Activated CD4-positive, alpha-beta T cell treated with anti-CD3 and anti-CD28 coated beads, Interleukin-2, amount 10 ng/mL, durations not matched to agents 24 days and 14 days (primary cell): Measurements from ENCODE around the gene COTL1. TPM values are rescaled to one million over a fixed set of nuclear protein-coding genes. Genes with fewer than 3 reads are reported as not detected.

Source experiments
- DNase-seq: peaks from one replicate; pipeline ENCODE4 v3.0.0; 2022
- H3K27ac Mint-ChIP-seq: one replicate; pipeline ENCODE4 v1.8.0; 2022; ENCODE audit warnings: mild to moderate bottlenecking, mixed read lengths
- H3K27me3 Mint-ChIP-seq: one replicate; pipeline ENCODE4 v1.8.0; 2022; ENCODE audit warnings: mixed read lengths
- H3K36me3 Mint-ChIP-seq: one replicate; pipeline ENCODE4 v1.8.0; 2022; ENCODE audit warnings: low read depth, mild to moderate bottlenecking, mixed read lengths
- H3K4me1 Mint-ChIP-seq: one replicate; pipeline ENCODE4 v1.8.0; 2021; ENCODE audit warnings: mixed read lengths
- H3K4me3 Mint-ChIP-seq: one replicate; pipeline ENCODE4 v1.8.0; 2022; ENCODE audit warnings: mild to moderate bottlenecking, moderate library complexity, mixed read lengths
- H3K9me3 Mint-ChIP-seq: one replicate; pipeline ENCODE4 v1.8.0; 2021; ENCODE audit warnings: mixed read lengths
- intact Hi-C: fragments of 100-400 bp; cut with micrococcal nuclease; formaldehyde crosslinking; loops from one replicate; pipeline ENCODE4 v1.15.1; 2023
- total RNA-seq: library from RNA; stranded (reverse); gene quantifications from 2 replicates; pipeline ENCODE4 v1.2.3, GENCODE V29; 2022

Gene COTL1
- total RNA-seq, 1 donor from 2014 or later, result 474 TPM

DNA sequence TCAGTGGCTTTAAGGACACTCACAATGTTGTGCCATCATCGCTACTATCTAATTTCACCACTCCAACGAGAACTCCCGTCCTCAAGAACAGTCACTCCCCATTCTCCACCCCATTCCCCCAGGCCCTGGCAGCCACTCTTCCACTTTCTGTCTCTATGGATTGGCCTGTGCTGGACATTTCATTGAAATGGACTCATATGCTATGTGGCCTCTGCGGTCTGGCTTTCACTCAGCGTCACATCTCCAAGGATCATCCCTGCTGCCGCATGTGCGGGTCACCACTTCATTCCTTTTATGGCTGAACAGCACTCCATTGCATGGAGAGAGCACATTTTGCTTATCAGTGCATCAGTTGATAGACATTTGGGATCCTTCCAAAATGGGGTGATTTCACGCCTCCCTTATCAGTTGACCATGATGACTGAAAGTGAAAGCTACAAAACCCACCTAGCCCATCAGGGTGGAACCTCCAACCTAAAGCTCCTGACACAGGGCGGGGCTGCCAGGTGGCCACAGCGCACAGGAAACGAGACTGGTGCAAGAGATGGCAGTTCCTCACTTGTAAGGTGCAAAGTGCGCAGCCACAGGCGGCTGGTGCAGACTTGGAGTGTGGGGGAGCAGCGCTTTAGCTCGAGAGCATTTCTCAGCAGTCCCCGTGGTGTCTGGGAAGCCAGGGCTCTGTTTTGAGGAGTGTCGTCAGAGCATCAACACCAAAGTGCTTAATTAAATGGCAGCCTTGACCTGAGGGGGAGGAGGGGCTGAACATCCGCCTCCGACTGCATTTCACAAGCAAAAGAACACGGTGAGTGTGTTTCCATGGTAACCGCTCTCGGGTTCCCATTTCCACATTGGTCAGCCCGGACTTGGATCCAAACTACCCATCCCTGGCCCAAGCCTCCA lies 23.8 kb downstream of the COTL1 start:
- intact Hi-C loops, result loop anchor here (1.0 to 10.0 kb wide), 2 partner anchors 24 to 961 kb away; partner anchors contain the start of gene COTL1
- Mint-ChIP-seq H3K27ac (peak overlapping the region; percentile 95), H3K4me3 (peak overlapping the region; percentile 84), H3K9me3 (peaks cover 3% of the 10 kb centered on the region), H3K36me3 (peaks cover 61% of the 10 kb centered on the region), H3K4me1 (peaks cover 62% of the 10 kb centered on the region), H3K27me3 (no peaks in the 10 kb centered on the region)
- DNase-seq, result peak; percentile 93

- Mint-ChIP-seq H3K36me3 (peaks cover 61% of the 10 kb centered on the region), H3K27ac (peak overlapping the region; percentile 83), H3K27me3 (no peaks in the 10 kb centered on the region), H3K4me3 (no peak overlapping the region), H3K9me3 (peaks cover 3% of the 10 kb centered on the region), H3K4me1 (peaks cover 57% of the 10 kb centered on the region)
- no peak for DNase-seq
- intact Hi-C loops, result loop anchor here (10.0 kb wide), 1 partner anchor 962 kb away; no protein-coding TSS in a partner anchor
Observed at GRCh38 chr16:84592718-84593117, 25.2 kb downstream of the COTL1 start.

- intact Hi-C loops, result loop anchor here (10.0 kb wide), 1 partner anchor 965 kb away; no protein-coding TSS in a partner anchor
Observed at GRCh38 chr16:84589975-84590719, 27.7 kb downstream of the COTL1 start.

DNA sequence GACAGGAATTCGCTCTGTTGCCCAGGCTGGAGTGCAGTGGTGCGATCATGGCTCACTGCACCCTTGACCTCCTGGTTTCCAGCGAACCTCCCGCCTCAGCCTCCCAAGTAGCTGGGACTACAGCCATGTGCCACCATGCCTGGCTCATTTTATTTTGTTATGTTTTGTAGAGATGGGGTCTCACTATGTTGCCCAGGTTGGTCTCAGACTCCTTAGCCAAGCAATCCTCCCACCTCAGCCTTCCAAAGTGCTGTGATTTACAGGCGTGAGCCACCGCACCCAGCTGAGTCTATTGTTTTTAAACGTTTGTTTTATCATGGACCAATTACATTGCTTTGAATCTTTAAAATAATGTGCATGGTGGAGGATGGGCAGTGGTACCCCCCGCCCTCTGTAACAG lies 28.9 kb downstream of the COTL1 start:
- intact Hi-C loops, result no loop called here
- no peak overlapping the region for H3K4me3 Mint-ChIP-seq
- peaks cover 59% of the 10 kb centered on the region for H3K36me3 Mint-ChIP-seq
- no peaks in the 10 kb centered on the region for H3K9me3 Mint-ChIP-seq
- no peaks in the 10 kb centered on the region for H3K27me3 Mint-ChIP-seq
- no peak overlapping the region for H3K27ac Mint-ChIP-seq
- DNase-seq, result no peak
- H3K4me1 Mint-ChIP-seq, result peaks cover 38% of the 10 kb centered on the region

More at GRCh38 chr16:84589975-84590719, 27.7 kb downstream of the COTL1 start:
- no peak overlapping the region for H3K27ac Mint-ChIP-seq
- H3K9me3 Mint-ChIP-seq, result no peaks in the 10 kb centered on the region
- DNase-seq, result no peak
- H3K4me3 Mint-ChIP-seq, result no peak overlapping the region
- H3K4me1 Mint-ChIP-seq, result peaks cover 47% of the 10 kb centered on the region
- peaks cover 63% of the 10 kb centered on the region for H3K36me3 Mint-ChIP-seq
- H3K27me3 Mint-ChIP-seq, result no peaks in the 10 kb centered on the region

- Mint-ChIP-seq H3K4me1 (peaks cover 30% of the 10 kb centered on the region), H3K27ac (peak overlapping the region; percentile 70), H3K27me3 (no peaks in the 10 kb centered on the region), H3K36me3 (peaks cover 56% of the 10 kb centered on the region), H3K4me3 (no peak overlapping the region), H3K9me3 (no peaks in the 10 kb centered on the region)
- intact Hi-C loops, result no loop called here
- no peak for DNase-seq
Observed at GRCh38 chr16:84585886-84586285, 32.0 kb downstream of the COTL1 start.

DNA sequence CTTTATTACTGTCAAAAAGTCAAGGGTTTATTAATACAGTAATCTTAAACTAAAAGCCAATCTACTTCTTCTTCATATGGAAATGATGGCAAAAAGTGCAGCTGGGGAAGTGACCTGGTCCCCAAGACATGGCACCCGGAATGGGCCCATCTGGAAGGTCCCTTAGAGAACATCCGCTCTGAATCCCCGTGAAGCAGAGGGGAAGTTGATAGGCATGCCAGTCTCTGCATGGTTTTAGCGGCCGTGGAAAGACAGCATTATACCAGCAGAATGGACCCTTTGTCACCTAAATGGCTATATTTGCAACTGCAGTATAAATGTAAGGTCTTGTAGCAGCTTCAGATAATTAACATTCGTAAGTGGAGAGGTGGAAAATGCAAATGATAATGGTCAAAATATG lies 32.4 kb downstream of the COTL1 start:
- Mint-ChIP-seq H3K4me1 (peaks cover 28% of the 10 kb centered on the region), H3K4me3 (no peak overlapping the region), H3K36me3 (peaks cover 55% of the 10 kb centered on the region)

DNA sequence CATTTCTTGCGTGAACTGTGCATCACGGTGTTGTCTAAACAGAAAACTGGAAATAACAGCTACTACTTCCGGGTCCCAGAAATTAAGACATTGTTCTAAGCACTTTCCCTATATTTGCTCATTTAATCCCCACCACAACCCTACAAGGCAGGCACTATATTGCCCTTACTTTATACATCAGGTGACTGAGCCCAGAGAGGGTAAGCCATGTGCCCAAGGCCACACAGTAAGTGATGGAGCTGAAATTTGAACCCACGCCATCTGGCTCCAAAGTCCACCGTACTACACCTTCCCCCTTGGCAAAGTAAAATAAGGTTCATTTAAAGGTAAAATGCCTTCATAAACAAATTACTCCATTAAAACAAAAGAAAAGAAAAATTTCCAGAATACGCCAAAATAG lies 33.2 kb downstream of the COTL1 start:
- H3K27me3 Mint-ChIP-seq, result no peaks in the 10 kb centered on the region
- no peaks in the 10 kb centered on the region for H3K9me3 Mint-ChIP-seq
- H3K36me3 Mint-ChIP-seq, result peaks cover 56% of the 10 kb centered on the region
- peak overlapping the region; percentile 16 for H3K27ac Mint-ChIP-seq
- intact Hi-C loops, result no loop called here
- DNase-seq, result no peak
- H3K4me3 Mint-ChIP-seq, result no peak overlapping the region
- H3K4me1 Mint-ChIP-seq, result peaks cover 33% of the 10 kb centered on the region

More for the DNA sequence above, 32.4 kb downstream of the COTL1 start:
- Mint-ChIP-seq H3K27ac (peak overlapping the region; percentile 24), H3K27me3 (no peaks in the 10 kb centered on the region), H3K9me3 (no peaks in the 10 kb centered on the region)
- no peak for DNase-seq
- intact Hi-C loops, result no loop called here

DNA sequence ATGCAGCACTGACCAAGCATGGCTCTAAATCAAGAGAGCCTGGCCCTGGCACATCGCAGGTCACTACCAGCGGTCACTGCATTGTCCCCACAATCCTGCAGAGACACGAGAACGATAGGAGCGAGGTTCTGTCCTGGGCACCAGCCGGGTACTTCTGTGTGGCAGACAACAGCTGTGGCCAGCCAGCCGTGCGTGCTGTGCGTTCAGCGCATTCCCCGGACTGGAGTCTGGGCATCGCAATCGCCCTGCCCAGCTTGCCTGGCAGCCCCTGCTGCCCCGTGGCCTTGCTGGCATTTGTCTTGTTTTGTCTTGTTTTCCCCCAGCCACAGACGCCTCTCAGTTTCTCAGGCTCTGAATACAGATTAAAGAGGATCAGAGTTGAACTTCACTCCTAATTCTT lies 33.9 kb downstream of the COTL1 start:
- H3K36me3 Mint-ChIP-seq, result peaks cover 53% of the 10 kb centered on the region
- peaks cover 37% of the 10 kb centered on the region for H3K4me1 Mint-ChIP-seq
- H3K27ac Mint-ChIP-seq, result no peak overlapping the region
- intact Hi-C loops, result no loop called here
- no peaks in the 10 kb centered on the region for H3K27me3 Mint-ChIP-seq
- DNase-seq, result no peak
- H3K4me3 Mint-ChIP-seq, result no peak overlapping the region
- H3K9me3 Mint-ChIP-seq, result no peaks in the 10 kb centered on the region

DNA sequence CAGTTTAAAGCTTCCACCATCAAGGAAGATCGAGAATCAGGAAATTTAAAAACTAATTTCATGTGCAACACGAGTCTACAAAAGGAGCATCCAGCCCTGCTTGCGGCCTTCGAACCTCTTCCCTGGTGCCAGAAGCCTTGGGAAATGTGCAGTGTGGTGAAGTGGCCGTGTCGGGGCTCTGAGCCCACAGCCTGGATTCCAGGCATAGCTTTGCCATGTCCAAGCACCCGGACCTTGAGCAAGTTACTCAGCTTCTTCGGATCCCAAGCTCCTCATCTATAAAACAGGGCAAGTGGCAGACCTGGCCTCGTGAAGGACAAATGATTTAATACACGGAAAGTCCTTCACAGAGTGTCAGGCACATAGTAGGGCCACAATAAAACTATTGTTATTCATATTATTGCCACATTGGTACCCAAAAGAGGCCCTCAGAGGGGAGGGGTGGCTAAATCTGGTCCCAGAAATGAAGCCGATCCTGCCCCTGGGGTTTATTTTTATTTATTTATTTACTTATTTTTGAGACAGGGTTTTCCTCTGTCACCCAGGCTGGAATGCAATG lies 34.8 kb downstream of the COTL1 start:
- Mint-ChIP-seq H3K27me3 (no peaks in the 10 kb centered on the region), H3K36me3 (peaks cover 56% of the 10 kb centered on the region), H3K9me3 (no peaks in the 10 kb centered on the region), H3K27ac (peak overlapping the region; percentile 29), H3K4me1 (peaks cover 44% of the 10 kb centered on the region), H3K4me3 (no peak overlapping the region)
- intact Hi-C loops, result no loop called here
- DNase-seq, result no peak

- Mint-ChIP-seq H3K36me3 (peaks cover 57% of the 10 kb centered on the region), H3K27ac (peak overlapping the region; percentile 53), H3K4me3 (no peak overlapping the region), H3K4me1 (peaks cover 53% of the 10 kb centered on the region), H3K9me3 (no peaks in the 10 kb centered on the region), H3K27me3 (no peaks in the 10 kb centered on the region)
- intact Hi-C loops, result no loop called here
- no peak for DNase-seq
Observed at GRCh38 chr16:84581158-84581557, 36.7 kb downstream of the COTL1 start.

DNA sequence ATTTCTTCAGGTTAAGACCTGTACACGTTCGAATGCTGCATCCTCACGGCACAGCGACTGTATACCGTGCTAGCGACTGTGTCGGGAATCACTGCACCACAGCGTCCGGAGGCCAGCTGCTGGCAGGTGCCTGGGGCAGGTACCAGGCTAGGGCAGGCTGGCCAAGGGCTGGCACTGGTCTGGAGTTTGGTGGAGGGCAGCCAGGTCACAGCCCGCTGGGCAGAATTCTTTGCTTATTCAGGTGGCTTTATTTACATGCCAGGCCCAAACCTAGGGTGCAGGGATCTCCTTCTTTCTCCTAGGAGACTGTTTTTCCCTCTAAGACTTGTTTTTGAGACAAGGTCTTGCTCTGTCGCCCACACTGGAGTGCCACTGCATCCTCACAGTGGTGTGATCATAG lies 37.9 kb downstream of the COTL1 start:
- H3K9me3 Mint-ChIP-seq, result no peaks in the 10 kb centered on the region
- no peaks in the 10 kb centered on the region for H3K27me3 Mint-ChIP-seq
- H3K27ac Mint-ChIP-seq, result no peak overlapping the region
- DNase-seq, result no peak
- intact Hi-C loops, result no loop called here
- peaks cover 52% of the 10 kb centered on the region for H3K36me3 Mint-ChIP-seq
- no peak overlapping the region for H3K4me3 Mint-ChIP-seq
- H3K4me1 Mint-ChIP-seq, result peaks cover 53% of the 10 kb centered on the region

DNA sequence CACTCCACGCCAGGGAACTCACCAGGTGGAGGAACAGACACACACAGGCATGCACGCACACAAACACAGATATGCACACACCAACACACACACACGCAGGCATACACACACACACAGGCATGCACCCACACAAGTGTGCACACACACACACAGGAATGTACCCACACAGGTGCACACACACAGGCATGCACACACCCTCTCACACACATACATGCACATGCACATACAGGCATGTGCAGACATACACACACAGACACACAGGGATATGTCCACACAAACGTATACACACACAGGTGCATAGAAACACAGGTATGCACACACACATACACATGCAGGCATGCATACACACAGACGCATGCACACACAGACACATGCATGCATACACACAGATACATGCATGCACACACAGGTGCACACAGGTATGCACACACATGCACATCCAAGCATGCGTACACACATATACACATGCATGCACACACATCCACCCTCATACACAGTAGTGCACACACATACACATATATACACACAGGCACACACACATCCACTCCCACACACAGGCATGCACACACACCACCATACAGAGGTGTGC lies 39.2 kb downstream of the COTL1 start:
- peaks cover 50% of the 10 kb centered on the region for H3K4me1 Mint-ChIP-seq
- peaks cover 58% of the 10 kb centered on the region for H3K36me3 Mint-ChIP-seq
- no peaks in the 10 kb centered on the region for H3K9me3 Mint-ChIP-seq
- no peaks in the 10 kb centered on the region for H3K27me3 Mint-ChIP-seq
- DNase-seq, result no peak
- H3K4me3 Mint-ChIP-seq, result no peak overlapping the region
- intact Hi-C loops, result no loop called here
- H3K27ac Mint-ChIP-seq, result no peak overlapping the region

GRCh38 chr16:84577034-84577803 lies 40.7 kb downstream of the COTL1 start:
- Mint-ChIP-seq H3K9me3 (no peaks in the 10 kb centered on the region), H3K27ac (peak overlapping the region; percentile 67), H3K36me3 (peaks cover 65% of the 10 kb centered on the region)

More at GRCh38 chr16:84577034-84577803, 40.7 kb downstream of the COTL1 start:
- Mint-ChIP-seq H3K4me3 (no peak overlapping the region), H3K27me3 (no peaks in the 10 kb centered on the region), H3K4me1 (peaks cover 51% of the 10 kb centered on the region)
- intact Hi-C loops, result no loop called here
- DNase-seq, result no peak
